LNCAP (cell line): ENCODE data around the gene BMAL1.

Source experiments
- CTCF ChIP-seq: fragments of 450-650 bp; IDR thresholded peaks from 2 replicates; pipeline ENCODE4 v1.5.1; 2017; ENCODE audit warnings: mild to moderate bottlenecking

Gene BMAL1

DNA sequence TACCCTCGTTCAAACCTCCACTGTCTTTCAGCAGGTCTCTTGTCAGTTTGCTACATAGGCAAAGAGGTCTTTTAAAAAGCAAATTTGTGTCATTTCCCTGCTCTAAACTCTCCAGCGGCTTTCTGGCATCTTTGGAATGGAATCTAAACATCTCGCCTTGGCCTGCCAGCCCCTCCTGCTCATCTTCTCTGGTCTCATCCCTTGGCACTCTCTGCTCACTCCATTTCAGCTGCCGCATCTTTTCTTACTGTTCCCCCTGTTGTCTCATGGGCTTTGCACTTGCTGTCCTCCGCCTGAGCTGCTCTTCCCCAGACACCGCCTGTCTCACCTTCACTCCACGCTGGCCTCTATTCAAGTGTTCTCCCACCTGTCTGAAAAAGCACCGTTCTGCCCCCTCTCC is 46.6 kb downstream of the BMAL1 start:
- no peak for TF ChIP-seq CTCF

DNA sequence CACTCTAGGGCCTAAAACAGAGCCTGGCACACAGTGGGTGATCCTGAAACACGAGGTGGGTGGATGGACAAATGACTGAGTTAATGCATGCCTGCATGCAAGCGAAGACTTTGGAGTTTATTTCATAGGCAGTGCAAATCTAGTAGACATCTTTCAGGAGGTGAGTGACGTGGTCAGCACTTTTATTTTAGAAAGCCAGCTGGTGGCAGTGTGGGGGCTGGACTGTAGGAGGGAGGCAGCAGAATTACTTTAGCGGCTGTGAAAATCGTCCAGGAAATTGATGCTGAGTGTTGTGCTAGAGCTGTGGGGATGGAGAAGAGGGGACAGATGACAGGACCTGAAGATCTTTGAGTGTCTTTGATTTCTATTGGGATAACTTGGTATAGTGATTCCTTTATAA is 47.1 kb downstream of the BMAL1 start:
- TF ChIP-seq CTCF, result no peak

GRCh38 chr11:13327421-13327820 is 49.8 kb downstream of the BMAL1 start:
- no peak for TF ChIP-seq CTCF

DNA sequence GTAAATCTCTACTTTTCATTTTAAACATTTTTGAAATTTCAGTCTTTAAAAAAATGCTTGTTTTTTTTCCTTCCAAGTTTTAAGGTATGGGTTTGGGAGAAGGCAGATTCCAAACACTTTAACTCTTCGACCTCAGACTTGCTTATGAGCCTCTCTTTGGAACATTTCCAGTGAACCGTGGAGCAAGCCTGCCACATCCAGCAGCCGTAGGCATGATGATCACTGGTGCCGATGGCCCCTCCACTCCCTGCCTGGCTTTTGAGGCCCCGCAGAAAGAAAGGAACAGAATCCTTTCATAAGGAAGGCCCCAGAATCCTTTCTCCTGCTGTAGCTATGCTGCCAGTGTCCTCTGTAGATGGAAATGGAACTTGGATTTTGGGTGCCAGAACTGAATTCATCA is 50.7 kb downstream of the BMAL1 start:
- TF ChIP-seq CTCF, result no peak

DNA sequence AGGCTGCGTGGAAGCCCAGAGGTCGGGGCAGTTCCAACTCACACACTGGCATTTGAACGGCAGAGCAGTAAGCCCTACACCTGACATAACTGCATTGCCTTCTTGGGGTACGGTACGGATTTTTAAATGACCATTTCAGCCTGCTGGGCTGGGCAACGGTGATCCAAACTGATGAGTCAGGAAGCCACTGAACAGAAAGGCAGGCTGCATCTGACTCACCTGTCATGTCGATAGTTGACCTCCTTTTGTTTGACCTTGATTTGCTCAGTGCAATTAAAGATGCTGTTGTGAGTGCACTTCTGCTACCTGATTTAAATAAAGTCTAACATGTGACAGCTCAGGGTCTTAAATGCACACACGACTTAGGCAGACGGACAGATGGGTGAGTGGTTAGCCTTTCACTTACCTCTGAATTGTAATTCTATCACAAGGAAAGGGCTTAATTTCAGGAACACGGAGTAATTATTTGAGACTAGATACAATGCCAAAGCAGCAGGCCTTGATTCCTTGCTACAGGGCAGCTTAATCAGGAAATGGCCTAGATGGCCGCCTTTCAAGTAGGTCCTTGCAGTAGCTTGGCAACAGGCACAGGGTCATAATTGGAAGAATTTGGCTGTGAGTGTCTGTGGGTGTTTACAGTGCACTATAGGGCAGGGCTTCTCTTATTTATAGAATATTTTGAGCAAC is 52.2 kb downstream of the BMAL1 start:
- no peak for TF ChIP-seq CTCF

GRCh38 chr11:13332124-13332523 is 54.5 kb downstream of the BMAL1 start:
- TF ChIP-seq CTCF, result no peak

DNA sequence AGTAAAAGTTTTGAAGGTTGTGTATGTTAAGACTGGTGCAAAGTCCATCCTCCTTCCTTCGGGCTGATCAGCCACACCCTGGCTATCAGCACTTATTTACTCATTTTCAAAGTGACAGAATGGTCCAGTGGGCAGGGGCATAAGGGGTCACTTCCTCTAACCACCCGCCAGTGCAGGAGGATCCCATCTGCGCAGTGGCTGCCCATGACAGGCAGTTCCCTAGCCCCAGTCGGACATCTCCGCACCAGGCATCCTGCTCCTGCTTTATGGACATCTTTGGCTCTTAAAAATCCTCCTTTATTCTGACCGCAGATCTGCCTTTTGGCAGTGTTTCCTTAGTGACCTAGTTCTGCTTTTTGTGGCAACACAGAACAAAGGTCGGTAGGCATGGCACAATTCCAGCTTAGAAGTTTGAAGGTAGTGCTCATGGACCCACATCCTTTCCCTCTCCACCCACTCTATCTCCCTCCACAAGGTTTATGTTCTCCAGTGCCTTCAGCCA is 55.9 kb downstream of the BMAL1 start:
- no peak for TF ChIP-seq CTCF
